Measurements from ENCODE around the gene HMGXB4.

HMGXB4 gene

DNA sequence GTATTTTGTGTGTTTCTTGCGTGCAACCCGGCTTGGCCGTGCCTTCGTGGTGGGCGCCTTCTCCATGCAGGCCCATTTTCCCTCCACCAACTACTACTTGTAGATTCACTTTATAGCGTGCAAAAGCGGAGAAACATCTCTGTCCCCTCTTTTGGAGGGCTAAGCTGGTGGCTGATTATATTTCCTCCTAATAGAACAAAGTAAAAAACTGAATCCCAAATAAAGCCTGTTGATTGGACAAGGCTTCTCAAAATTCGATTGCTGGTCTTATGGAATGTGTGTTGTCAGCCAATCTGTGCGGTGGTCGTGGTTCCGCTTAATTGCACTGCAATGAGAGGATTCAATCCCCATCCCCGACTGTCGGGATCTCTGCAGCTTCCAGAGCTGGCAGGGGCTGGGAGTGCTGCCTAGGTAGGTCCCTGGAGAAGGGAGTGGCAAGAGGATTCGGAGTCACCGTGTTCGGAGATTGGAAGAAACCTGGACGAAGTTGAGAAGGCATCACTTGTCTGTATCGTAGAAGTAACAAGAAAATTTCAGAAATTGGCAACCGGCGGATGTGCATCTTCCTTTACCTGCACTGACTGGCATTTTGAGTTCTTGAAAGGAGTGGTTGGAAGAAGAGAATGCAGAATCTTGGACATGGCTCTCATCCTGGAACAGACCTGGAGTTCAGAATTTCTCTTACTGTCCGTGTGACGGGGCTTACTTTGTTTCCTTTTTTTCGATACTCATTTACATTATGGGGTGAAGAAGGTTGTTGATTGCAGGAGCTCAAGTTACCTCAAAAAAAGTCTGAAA lies 1.1 kb downstream of the HMGXB4 start:
- DNase-seq (ENCODE audit: low read depth), result peak; percentile 3

DNA sequence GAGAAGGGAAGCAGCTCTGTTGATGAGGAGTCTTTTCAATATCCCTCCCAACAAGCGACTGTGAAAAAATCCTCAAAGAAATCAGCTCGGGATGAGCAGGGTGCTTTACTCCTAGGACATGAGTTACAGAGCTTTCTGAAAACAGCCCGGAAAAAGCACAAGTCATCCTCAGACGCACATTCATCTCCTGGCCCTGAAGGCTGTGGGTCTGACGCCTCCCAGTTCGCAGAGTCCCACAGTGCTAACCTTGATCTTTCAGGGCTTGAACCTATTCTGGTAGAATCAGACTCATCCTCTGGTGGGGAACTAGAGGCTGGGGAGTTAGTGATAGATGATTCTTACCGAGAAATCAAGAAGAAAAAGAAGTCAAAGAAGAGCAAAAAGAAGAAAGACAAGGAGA lies 7.7 kb downstream of the HMGXB4 start:
- DNase-seq (ENCODE audit: low read depth), result no peak

DNA sequence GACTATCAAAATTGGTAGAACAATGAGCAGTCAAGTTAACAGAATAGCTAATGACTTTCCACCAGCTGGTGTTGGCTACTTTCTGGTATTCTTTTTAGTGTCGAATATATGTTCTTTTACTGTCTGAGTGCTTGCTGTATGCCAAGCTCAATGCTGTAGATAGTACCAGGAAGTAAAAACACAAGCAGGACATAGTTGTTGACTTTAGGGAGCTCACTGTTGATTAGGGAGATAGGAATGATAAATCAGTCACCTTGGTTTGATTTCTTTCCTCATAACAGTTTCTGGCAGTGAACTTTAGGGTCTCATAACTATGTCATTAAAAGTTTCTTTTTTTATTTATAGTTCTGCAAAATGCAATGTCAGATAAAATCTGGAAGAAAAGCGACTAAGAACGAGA lies 9.0 kb downstream of the HMGXB4 start:
- DNase-seq (ENCODE audit: low read depth), result no peak

GRCh38 chr22:35269630-35270029 lies 12.3 kb downstream of the HMGXB4 start:
- DNase-seq (ENCODE audit: low read depth), result no peak

GRCh38 chr22:35274154-35274871 lies 17.0 kb downstream of the HMGXB4 start:
- no peak for DNase-seq (ENCODE audit: low read depth)

GRCh38 chr22:35275580-35275979 lies 18.3 kb downstream of the HMGXB4 start:
- DNase-seq (ENCODE audit: low read depth), result no peak

DNA sequence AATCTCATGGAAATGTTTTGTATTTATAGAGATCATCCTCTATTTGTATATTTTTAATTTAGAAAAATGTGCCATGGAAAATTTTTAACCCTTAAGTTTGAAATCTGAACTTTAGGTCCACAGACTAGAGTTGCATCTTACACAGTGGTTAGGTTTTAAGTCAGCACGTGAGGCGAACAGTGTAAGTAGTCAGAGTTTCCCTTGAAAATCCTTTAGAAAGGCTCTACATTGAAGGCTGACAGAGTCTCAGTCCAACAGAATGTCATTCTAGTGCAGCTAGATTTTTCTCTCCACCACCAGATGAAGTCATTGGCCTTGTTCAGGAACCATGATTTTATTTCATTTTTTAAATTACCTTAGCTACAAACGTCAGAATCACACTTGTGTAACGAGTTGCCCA lies 18.7 kb downstream of the HMGXB4 start:
- DNase-seq (ENCODE audit: low read depth), result no peak

GRCh38 chr22:35288116-35288515 lies 30.8 kb downstream of the HMGXB4 start:
- DNase-seq (ENCODE audit: low read depth), result no peak

DNA sequence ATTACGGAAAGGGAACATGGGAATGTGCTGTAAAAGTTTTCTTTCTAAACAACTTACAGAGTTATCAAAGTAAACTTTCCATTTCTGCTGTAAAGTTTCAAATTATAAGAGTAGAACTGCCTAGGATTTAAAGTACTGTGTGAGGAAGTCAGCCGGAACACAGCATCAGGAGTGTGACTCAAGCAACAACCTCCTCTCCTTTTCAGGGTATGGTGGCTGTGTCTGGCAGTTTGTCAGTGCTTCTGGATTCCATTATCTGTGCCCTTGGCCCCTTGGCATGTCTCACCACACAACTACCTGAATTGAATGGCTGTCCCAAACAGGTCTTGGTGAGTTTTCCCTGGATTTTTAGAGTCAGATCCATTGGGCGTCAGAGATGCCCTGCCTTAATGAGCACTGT lies 35.5 kb downstream of the HMGXB4 start:
- no peak for DNase-seq (ENCODE audit: low read depth)

- DNase-seq (ENCODE audit: low read depth), result no peak
These were observed 38.8 kb downstream of the HMGXB4 start for GRCh38 chr22:35296051-35296450.

DNA sequence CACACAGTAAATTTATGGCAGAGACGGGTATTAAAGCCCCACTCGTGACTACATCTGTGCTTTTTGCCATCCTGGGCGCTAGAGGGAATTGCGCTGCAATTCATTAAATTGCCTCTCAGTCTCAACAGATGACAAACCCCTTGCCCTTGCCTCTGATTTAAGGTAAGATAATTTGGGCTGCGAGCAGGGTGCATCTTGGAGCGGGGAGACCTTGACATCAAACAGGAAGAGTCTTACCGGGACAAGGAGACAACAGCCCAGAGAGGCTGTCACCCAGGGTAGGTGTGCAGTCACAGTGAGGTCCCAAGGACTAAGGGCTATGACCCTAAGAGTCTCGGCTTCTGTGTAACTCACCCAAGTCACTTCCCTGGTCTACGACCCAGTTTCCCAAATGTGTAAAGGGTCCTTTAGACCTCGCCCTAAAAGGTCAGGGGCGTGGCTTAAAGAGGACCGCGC lies 42.0 kb downstream of the HMGXB4 start:
- no peak for DNase-seq (ENCODE audit: low read depth)

GRCh38 chr22:35299673-35300499 lies 42.6 kb downstream of the HMGXB4 start, which contains the start of gene TOM1:
Gene TOM1 (plus strand): TSS chr22:35299894. CDS start chr22:35299929, 35 bp downstream.
- peak; percentile 96 for DNase-seq (ENCODE audit: low read depth)

DNA sequence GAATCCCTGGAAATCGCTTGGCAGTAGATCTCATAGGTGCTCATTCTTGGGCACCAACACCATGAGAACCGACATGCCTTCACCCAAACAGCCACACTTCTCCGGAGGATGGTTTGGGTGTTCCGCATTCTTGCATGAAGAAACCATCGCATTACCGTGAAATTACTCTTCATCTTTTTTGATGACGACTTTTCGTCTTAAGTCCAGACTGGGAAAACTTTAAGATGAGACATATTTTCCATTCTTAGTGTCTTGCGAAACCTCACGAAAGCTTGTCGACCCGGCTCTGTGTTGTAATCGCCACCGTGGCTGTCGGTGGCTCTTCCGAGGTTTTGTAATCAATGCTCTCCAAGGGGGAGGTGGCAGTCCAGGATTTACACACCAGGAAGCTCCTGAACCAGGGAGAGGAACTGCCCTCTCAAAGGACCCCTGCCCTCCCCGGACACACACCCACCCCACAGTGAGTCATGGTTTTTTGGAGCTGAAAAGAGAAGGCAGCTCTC lies 44.1 kb downstream of the HMGXB4 start:
- DNase-seq (ENCODE audit: low read depth), result peak; percentile 86

DNA sequence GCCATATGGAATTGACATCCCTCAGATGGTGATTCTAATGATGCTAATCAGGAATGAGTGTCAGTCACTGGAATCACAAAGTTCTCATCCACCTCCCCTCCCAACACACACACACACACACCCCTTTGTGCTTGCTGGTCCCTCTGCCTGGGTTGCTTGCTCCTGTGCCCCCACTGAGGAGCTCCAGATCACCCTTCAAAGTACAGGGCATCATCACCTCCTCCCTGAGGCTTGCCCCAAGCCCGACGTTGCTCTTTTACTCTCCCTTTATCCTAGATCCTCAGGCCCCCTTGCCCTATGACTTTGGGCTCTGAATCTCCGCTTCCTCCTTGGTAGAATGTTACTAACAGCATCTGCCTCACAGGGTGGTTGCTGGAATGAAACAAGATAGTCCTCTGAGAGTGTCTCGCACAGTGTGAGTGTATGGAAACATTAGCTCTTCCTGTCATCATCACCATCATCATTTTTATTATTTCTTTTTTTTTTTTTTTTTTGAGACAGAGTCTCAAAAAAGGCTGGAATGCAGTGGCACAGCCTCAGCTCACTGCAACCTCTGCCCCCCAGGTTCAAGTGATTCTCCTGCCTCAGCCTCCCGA lies 45.8 kb downstream of the HMGXB4 start:
- DNase-seq (ENCODE audit: low read depth), result no peak

DNA sequence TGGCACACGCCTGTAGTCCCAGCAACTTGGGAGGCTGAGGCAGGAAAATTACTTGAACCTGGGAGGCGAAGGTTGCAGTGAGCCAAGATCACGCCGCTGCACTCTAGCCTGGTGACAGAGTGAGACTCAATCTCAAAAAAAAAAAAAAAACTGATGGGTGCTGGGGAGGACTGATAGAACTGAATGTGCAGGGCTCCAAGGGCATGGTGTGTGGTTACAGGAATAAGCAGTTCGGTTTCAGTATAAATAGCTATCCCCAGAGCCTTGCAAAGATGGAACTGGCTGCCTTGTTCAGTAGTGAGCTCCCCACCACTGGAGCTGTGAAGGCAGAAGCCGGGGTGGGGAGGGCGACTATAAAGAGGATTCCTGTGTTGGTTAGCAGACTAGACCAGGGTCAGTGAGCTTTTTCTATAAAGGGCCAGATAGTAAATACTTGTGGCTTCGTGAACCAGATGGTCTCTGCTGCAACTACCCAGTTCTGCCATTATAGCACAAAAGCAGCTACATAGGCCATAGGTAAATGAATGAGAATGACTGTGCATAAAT lies 48.3 kb downstream of the HMGXB4 start:
- DNase-seq (ENCODE audit: low read depth), result no peak

GRCh38 chr22:35306350-35306967 lies 49.2 kb downstream of the HMGXB4 start:
- no peak for DNase-seq (ENCODE audit: low read depth)

DNA sequence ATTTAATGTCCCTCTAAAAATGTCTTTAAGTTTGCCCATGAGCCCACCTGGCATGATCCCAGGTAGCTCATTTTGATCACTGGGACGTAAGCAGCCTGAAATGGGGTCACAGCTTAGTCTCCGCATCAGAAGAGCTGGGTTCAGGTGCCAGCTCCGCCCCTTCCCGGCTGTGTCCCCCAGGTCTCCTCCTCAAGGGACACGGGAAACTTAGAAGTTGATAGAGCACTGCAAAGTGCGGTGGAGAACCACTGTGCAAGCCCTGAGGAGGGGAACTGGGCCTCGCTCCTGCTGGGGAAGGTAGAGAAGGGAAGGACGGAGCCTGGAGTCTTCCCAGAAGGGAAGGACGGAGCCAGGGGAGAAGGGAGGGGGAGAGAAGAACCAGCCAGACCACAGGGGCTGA lies 50.1 kb downstream of the HMGXB4 start:
- DNase-seq (ENCODE audit: low read depth), result no peak

GRCh38 chr22:35307892-35308291 lies 50.6 kb downstream of the HMGXB4 start:
- no peak for DNase-seq (ENCODE audit: low read depth)

GRCh38 chr22:35308480-35309021 lies 51.3 kb downstream of the HMGXB4 start:
- DNase-seq (ENCODE audit: low read depth), result no peak

Data from fibroblast of the conjunctiva (primary cell).